Activated T-cell treated with anti-CD3 and anti-CD28 coated beads, Interleukin-2, amount 50 U/mL, for 48 hours (primary cell): ENCODE data around the gene ADAMTS17.

ENCODE experiments used
- DNase-seq, 2 experiments: peaks; one replicate each; pipeline ENCODE4 v3.0.0-alpha.2; 2020

The ADAMTS17 gene

DNA sequence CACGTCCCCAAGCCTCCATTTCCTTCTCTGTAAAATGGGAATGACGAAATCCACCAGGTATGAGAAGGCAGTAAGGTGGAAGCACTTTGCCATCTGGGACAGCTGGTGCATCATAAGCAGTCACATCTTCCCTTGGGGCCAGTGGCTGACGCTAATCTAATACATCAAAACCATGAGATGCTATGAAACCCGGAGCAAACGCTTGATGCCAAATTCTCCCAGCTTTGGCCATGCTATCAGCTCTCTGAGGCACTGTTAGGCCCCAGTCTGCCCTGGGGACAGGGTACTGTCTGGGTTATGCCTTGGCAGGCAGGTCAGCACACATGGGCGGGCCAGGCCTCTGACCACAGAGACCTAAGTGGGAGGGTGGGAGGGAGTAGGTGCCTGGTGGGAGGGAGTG lies 66.1 kb downstream of the ADAMTS17 start:
- DNase-seq: no peak

DNA sequence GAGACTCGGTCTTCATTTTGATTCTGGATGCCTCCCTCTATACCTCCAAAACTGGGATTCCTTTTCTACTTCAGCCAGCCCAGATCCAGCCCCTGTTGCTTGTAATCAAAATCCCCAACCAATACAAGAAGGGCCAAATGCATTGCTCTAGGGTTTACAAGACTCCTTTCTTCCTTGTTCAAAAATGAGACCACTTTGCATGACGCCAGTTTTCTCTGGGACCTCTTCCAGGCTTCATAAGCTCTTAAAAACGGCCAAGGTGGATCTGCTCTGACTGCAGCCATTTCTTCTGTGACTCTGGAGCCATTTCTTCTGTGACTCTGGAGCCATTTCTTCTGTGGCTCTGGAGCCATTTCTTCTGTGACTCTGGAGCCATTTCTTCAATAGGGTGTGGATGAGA lies 71.9 kb downstream of the ADAMTS17 start:
- DNase-seq: no peak

DNA sequence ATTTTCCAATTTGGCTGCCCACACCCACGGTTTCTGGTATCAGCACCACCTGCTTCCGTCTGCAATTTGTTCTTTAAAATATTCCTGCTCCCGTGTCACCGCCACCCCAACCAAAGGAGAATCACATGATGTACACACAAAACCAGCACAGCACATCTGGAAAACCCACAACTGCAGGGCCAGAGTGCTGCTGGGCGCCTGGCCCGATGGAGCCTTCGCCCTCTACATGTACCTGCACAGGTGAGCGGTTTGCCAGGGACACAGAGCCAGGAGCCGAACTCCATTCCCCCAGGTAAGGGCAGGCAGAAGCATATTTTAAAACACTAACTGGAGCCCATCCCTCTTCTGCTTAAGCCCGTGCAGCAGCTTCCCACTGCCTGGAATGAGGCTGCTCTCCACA lies 75.6 kb downstream of the ADAMTS17 start:
- DNase-seq: no peak

DNA sequence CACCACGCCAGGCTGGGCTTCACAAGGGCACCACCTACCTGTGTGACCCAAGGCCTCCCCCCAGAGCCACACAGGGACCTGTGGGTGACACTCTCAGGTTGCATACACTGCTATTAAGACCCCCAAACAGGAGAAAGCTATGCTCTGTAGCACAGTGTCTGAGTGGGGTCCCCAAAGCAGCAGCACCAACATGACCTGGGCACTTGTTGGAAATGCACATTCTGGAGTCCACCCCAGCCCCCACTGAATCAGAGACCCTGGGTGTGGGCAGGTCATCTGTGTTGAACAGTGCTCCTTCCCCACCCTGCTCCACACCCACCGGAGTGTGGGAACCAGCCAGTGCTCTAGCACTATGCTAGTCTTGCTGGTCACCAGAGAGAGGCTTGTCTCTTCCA lies 76.1 kb downstream of the ADAMTS17 start:
- peak in 1 of 2 experiments; percentile 1 for DNase-seq

DNA sequence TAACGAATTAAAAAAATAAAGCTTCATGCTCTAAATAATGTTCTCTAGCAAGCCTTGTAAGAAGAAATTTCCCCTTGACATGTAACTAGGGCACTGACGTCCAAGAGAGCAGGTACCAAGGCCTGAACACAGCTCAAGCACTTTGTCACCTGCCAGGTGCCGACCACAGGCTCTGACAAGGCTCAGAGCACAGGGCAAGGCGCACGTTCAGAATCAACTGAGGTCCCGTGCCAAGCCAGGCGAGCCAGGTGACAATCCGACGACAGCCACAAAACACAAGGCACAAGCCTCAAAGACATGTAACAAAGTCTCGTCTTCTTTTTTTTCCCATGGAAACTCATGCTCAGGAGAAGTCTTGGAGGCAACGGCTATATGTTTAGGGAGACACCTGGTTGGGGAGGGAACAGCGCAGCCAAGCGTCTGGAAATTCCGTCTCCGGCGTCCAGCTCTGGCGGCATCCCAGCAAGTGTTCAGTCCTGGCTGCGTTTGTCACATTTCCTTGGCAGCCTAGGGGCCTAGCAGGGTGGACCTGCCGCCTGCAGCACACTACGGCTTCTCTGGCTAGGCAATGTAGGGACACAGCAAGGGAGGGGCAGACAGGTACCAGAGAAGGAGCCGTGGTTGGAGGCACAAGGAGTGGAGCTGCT lies 76.7 kb downstream of the ADAMTS17 start:
- DNase-seq: peak in 1 of 2 experiments; percentile 11

DNA sequence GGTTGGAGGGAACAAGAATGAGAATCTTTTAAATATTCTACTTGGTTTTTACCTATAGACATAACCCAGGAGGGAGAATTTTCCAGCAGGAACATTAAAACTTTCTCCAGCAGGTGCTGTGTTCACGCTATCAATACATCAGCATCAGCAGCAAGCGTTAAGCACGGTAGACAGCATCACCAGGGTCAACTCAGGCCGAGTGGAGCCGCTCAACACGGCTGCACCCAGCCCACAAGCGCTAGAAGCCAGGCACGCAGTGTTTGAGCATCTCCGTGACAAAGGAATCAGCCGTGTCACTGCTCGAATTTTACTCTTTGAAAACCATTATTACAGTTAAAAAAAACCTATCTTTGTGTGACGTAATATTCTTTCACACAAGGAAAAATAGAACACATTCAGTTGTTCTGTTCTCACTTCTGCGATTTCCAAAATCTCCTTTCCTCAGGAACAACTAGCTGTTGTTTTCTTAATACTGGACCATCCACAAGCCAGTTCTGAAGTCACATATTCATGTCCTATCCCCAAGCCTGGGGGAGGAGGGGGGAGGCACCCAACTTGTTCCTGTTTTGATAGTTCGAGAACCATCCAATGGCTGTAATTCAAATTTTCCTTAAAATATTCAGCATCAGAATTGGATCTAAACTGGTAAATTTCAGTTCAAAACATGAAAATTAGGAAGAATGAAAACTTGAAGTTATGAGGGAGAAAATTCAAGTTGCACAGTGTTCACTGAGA lies 77.9 kb downstream of the ADAMTS17 start:
- peak in 1 of 2 experiments; percentile 4 for DNase-seq

DNA sequence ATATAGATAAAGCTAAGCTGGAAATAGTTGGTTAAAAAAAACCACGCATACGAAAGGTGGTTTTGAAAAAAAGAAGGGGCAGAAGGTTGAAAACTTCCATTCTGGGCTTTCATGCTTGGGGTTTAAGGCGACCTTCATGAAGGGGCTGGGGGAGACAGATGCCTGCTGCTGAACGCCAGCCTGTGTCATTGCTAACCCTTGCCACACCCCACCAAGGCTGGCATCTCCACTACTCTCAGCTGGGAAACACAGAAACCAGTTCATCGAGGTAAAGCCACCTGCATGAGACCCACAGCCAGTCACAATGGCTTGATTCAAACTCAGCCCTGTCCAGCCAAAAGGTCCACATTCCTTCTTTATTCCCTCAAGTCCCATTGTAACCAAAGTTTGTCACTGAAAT lies 78.7 kb downstream of the ADAMTS17 start:
- no peak for DNase-seq

DNA sequence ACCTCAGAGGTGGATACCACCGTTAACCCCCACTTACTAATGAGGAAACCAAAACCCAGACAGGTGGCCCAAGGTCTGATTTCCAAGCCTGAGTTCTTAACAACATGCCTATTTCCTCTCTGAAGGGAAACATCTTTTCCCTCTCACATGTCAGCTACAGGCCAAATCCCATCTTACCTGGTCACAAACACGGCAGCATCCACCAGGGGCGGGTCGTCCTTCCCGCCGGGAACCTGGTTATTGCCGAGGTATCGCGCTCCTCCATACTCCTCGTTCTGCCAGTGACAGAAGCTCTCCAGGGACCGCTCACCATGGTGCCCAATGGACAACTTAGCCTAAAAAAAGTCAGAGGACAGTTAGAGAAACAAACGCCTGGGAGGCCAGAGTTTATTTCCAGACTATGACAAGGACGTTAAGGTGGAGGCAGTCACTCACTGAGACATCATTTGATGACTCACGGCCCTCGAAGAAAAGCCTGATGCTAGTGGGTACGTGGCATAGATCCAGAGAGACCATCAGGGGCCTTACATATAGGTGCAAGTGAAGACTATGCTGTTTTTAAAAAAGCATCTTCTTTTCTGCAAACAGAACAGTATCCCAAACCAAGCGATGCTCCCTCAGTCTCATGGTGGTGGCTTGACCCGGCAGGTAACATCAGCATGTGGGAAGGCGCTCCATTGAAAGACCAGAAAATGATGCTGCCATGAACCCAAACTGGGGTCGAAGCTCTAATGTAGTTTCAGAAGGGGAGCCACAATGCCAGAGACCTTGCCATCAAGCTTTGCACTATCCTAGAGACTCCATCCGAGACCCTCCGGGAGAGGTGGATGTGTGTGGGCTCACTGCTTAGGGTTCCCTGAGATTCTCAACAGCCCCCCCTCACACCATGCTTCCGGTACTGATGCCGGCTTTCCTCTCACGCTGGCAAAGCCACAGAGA lies 80.2 kb downstream of the ADAMTS17 start:
- DNase-seq: peak; percentile 8 to 12

DNA sequence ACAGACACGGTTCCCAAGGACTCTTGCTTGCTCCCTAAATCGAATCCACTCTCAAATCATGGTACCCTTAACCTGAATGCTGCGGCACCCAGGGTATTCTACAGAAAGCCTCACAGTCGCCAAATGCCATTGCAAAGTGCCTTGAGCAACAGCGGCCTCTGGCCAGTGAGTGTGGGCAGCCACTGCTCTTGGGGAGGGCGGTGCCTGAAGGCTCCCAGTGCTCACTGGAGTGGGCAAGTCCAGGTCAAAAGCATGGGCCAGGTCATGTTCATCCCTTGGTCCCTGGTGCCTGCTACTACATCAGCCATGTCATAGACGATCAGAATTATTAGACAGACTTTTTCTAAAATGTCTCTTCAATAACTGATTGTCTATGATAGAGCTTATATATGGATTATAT lies 82.5 kb downstream of the ADAMTS17 start:
- peak in 1 of 2 experiments; percentile 1 for DNase-seq

DNA sequence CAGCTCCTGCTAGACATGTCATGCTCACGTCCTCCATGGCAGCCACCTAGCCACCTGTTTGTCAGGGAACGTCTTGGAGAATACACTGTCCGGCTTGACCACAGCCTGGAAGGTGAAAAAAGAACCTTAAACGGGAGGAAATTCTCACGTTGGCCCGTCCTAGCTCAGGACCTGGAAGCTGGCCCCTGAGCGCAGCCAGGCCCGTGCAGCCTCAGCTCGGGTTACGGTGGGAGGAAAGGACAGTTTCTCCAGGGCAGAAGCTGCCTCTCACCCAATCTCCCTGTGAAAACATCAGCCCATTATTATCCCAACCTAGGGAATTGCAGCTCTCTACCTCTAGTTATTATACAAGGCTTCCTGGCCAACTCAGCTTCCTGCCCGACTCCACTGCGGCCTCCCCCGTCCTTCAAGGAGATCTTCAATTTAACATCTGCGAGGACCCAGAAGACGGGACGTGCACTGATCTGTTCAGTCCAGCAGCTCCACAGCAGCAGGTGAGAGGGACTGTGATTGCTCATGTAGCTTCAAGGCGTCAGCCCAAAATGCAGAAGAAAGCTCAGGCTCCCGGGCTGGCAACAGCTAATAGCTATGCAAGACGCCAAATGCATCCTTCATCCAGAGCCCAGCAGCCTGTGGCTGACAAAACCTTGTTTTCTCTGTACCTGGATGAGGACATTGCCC lies 84.7 kb downstream of the ADAMTS17 start:
- DNase-seq: peak; percentile 5 to 6

DNA sequence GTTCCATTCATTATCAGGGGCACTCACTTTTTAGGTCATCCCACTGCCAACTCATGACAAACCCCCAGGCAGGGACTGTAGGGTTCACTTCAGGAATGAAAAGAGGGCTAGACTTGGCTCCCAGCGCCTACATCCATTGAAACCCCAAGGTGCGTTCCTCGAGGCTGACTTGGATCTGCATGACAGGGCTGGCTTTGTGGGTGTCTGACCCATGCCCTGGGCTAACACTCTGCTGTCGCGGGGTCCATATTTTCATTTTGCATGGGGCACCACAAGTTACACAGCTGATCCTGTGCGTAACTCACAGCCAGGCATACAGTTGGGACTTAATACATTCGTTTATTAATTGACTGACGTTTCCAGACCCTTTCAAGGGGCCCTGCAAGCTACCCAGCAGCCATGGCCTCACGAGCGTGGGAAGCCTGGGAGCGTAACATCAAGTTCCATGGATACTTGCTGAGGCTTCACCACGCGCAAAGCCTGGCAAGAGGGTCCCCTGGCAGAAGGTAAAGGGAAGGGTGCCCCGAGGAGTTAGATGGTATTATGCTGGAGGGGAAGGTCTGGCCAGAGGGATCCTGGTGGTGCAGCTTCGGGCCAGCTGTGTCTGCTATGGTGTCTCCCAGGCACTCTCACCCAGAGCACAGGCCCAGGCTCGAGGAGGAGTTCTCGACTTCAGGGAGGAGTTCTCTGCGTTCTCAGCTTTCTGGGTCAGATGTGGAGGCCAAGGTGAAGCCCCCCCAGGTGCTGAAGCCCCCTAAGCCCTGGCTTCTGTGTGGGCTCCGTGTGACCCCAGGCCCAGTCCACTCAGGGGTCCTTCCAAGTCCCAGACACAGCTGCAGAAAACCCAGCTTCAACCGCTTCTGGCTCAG lies 85.4 kb downstream of the ADAMTS17 start:
- peak; percentile 0 to 7 for DNase-seq

DNA sequence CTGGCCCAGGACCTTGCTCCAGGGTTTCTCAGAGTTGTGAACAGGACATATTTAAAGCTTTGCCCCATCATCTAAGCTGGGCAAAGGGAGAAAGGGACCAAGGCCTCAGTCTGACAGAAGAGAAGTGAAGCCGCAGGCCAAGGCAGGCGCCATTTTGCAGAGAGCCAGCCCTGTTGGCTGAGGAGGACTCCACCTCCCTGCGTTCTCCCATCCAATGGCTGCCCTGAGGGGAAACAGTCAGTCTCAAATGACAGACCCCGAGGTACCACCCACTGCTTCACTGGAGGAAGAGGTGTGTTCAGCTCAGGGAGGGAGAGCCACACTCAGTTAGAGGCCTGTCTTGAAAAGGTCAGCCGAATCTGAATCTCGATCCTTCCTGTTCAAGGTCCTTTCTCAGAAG lies 86.1 kb downstream of the ADAMTS17 start:
- DNase-seq: peak; percentile 2 to 5

DNA sequence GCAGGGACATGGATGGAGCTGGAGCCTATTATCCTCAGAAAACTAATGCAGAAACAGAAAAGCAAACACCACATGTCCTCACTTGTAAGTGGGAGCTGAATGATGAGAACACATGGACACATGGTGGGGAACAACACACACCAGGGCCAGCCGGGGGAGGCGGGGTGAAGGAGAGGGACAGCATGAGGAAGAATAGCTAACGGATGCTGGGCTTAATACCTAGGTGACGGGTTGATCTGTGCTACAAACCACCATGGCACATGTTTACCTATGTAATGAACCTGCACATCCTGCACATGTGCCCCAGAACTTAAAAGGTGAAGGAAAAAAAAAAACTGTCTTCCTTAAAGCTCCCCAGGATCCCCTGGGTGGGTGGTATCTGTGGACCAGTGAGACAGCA lies 87.1 kb downstream of the ADAMTS17 start:
- peak in 1 of 2 experiments; percentile 4 for DNase-seq

DNA sequence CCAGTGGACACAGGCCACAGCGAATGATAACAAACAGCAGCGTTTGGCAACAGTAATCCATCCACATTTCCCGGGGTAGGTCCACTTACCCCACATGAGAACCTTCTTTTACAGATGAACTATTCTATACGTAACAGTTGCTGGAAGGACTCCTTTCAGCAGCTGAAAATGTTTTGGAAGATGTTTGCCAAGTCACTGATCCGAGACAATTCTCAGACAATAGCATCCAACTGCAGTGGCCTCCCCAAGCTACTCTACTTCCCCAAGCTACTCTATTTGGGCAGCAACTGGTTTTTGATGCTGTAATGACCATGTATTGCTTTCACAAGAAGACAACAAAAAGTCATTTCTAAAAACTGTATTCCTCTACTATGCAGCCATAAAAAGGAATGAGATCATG lies 87.5 kb downstream of the ADAMTS17 start:
- peak in 1 of 2 experiments; percentile 3 for DNase-seq

DNA sequence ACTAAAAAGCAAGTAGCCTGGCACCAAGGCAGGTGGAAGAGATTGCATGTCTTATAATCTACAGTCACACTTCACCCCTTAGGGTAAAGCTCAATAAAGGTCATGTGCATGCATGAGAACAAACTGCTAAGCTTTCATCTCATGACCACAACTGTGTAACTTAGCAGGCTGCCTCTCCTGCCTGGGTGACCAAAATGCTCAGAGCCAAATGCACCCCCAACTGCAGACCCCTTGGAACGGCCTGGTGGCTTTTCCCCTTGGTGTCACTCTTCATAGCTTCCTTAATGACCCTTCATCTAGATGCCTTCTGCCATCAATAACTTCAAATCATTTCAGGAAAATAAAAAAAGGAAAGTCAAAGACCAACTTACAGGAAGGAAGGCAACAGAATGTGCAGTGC lies 88.1 kb downstream of the ADAMTS17 start:
- peak; percentile 2 to 3 for DNase-seq

DNA sequence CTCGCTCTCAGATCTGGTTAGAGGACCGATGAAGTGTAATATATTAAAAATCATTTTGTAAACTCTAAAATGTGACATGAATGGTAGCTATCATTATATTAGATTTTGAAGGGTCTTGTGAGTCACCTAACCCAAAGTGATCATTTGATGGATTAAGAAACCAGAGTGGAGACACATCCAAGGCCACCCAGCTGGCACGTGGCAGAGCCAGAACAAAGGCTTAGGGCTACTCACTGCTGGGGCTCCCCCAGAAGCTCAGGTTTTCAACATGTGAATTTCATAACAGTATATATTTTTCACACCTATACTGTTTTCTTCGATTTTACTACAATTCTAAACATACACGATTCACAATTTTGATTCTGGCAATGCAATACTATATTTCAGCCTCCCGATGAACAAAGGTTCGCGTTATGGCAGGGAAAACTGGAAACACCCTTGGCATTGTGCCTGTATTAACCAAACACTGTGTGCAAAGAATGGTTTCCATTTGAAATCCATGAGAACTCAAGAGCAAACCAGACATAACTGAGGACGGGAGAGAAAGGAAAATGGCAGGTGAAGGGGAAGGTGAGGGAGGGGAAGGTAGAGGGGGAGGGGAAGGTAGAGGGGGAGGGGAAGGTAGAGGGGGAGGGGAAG lies 88.9 kb downstream of the ADAMTS17 start:
- peak in 1 of 2 experiments; percentile 1 for DNase-seq

DNA sequence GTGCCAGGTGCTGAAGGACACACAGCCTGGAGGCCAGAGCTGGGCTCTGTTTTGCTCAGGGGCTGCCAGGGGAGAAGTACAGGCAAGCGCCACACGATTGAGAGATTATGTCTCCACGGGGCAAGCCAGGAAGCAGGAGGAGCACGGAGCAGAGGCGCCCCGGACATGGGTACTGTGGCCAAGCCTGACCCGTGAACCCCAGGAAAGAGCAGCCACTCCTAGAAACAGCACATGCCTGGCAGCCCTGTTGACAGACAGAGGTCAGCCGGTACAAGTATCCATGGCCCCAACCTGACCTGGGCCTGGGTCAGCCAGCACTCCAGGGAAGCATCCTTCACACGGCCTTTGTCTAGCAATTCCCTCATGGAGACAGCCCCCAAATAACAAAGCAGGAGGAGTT lies 89.4 kb downstream of the ADAMTS17 start:
- peak; percentile 0 to 7 for DNase-seq

DNA sequence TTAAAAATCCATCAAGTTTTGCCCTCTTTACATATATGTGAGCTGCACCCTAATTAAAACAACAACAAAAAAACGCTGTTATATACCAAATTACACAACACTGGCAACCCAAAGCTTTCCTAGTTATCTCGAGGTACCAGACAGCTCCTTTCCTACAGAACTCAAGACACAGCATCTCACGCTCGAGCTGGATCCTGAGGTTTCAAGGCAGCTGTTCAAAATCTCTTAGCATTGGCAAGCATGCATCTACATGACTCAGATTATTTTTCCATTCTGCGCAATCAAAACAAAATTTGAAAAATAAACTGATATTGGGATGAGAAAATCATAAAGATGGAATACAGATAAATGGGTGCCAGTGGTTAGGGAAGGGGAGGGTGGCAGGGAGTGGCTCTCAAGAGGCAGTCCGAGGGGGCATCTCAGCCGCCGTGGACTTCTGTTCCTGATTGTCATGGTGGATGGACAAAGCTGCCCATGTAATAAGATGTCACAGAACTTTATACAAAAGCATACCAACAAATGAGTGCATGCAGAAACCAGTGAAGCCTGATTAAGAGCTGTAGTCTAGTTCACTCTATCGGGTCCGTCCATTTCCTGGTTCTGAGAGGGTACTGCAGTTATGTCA lies 91.5 kb downstream of the ADAMTS17 start:
- DNase-seq: peak in 1 of 2 experiments; percentile 1

DNA sequence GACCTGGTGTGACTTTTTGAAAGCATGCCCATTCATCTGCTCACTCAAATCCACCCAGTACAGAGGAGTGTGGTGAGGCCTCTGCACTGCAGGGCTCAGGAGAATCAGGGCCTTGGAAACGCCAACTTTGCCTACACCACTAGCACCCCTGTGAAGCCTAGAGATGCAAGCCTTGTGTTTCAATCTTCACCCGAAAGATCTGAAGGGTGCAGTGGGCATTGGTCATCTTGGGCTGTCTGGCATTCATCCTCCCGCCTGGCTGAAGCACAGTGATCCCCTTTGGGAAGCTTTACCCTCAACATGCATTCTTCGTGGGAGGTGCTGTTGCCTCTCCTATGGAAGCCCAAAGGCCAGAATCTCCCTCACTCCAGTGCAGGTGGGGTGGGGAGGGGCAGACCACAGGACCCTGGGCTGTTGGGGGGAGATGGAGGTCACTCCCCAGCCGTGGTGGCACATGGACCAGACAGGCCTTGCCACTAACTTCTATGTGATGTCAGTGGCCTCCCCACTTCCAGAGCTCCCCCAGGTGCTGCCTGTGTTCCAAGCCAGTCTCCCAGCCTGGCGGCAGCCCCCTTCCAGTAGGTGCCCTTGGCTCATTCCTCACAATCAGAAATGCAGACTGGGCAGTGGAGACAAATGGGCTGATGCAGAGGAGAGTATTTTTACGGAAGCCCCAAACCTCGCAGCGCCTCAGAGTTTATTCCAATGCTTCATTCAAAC lies 92.5 kb downstream of the ADAMTS17 start:
- peak; percentile 1 to 2 for DNase-seq

DNA sequence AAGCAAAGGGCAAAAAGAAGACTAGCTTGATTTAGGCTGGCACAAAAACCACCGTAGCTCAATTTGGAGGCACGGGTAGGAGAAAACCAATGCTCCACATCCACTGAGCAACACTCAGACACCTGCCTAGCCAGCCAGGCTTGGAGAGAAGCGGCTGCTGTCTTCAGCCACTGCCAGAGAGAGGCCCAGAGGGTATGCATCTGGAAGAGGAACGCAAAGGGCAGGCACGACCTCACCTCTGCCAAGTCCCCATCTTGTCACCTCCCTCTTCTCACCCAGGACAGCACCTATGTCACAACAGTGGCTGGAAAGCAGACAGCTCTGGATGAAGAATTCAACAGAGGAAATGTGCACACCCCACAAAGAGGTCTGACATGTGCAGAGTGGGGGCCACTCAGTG lies 93.5 kb downstream of the ADAMTS17 start:
- peak in 1 of 2 experiments; percentile 2 for DNase-seq
